ENCODE measurements around the gene TIAM2. TPM values are rescaled to one million over a fixed set of nuclear protein-coding genes. Genes with fewer than 3 reads are reported as not detected.

TIAM2 gene
- 3.7 TPM for total RNA-seq

- no peaks in the 10 kb centered on the region for H3K4me1 ChIP-seq
- no peak for DNase-seq (ENCODE audit: low spot score in 2 of 2)
- H3K4me3 ChIP-seq: peak within 1 kb of the TSS; percentile 61 to 78
- TF ChIP-seq CTCF (IDR thresholded peaks at IDR 0.05): no peak
- H3K27me3 ChIP-seq: no peaks in the 10 kb centered on the region
- intact Hi-C loops (cut with DNase I): loop anchor here (2.0 to 10.0 kb wide), 4 partner anchors 68 to 179 kb away; no protein-coding TSS in a partner anchor
- H3K9me3 ChIP-seq: no peaks in the 10 kb centered on the region
- H3K36me3 ChIP-seq: no peaks in the 10 kb centered on the region
- H3K27ac ChIP-seq: peak within 1 kb of the TSS; percentile 62 to 78
These were observed at the start of gene TIAM2 for GRCh38 chr6:154995254-154996015. Gene TIAM2 (plus strand): TSS chr6:154995315. CDS start chr6:155129224, 133,909 bp downstream.

DNA sequence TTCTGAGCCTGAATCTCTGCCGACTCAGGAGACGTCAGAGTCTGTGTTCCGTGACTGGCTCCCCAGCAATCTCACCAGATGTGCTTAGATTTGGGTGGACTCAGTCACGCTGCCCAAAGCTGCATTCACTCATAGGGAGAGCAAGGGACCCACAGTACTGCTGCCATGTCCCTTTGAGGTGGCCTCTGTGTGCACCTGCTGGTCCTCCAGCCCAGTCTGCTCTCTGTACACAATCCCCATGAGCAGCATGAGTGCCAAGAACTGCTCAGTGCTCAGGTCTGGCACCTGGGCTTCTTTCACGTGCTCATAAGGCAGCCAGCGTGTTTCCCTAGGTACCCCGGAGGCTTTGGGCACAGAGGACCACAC, 44.2 kb upstream of the TIAM2 start:
- H3K4me3 ChIP-seq: no peak overlapping the region
- no peaks in the 10 kb centered on the region for H3K9me3 ChIP-seq
- DNase-seq (ENCODE audit: low spot score in 2 of 2): no peak
- peaks cover 0 to 8% of the 10 kb centered on the region in 2 donors for H3K36me3 ChIP-seq
- no peak overlapping the region for H3K27ac ChIP-seq
- H3K27me3 ChIP-seq: no peaks in the 10 kb centered on the region
- TF ChIP-seq CTCF (IDR thresholded peaks at IDR 0.05): no peak
- intact Hi-C loops (cut with DNase I): no loop called here
- H3K4me1 ChIP-seq: no peaks in the 10 kb centered on the region

- H3K9me3 ChIP-seq: no peaks in the 10 kb centered on the region
- peaks cover 0 to 8% of the 10 kb centered on the region in 2 donors for H3K36me3 ChIP-seq
- H3K27ac ChIP-seq: no peak overlapping the region
- no peak overlapping the region for H3K4me3 ChIP-seq
- no peak for TF ChIP-seq CTCF (IDR thresholded peaks at IDR 0.05)
- peak in 1 of 2 donors; percentile 40 for DNase-seq (ENCODE audit: low spot score in 2 of 2)
- H3K27me3 ChIP-seq: no peaks in the 10 kb centered on the region
- H3K4me1 ChIP-seq: no peaks in the 10 kb centered on the region
- intact Hi-C loops (cut with DNase I): no loop called here
These were observed 43.5 kb upstream of the TIAM2 start for GRCh38 chr6:154951345-154952200.

GRCh38 chr6:154953644-154954043, 41.5 kb upstream of the TIAM2 start:
- Histone ChIP-seq H3K27ac (no peak overlapping the region), H3K36me3 (peaks cover 0 to 8% of the 10 kb centered on the region in 2 donors), H3K4me3 (no peak overlapping the region), H3K4me1 (no peaks in the 10 kb centered on the region), H3K27me3 (no peaks in the 10 kb centered on the region), H3K9me3 (no peaks in the 10 kb centered on the region)
- no peak for TF ChIP-seq CTCF (IDR thresholded peaks at IDR 0.05)
- intact Hi-C loops (cut with DNase I): no loop called here
- DNase-seq (ENCODE audit: low spot score in 2 of 2): no peak

GRCh38 chr6:154954347-154954746, 40.8 kb upstream of the TIAM2 start:
- peaks cover 0 to 8% of the 10 kb centered on the region in 2 donors for H3K36me3 ChIP-seq
- intact Hi-C loops (cut with DNase I): no loop called here
- H3K4me3 ChIP-seq: no peak overlapping the region

More at GRCh38 chr6:154954347-154954746, 40.8 kb upstream of the TIAM2 start:
- H3K9me3 ChIP-seq: no peaks in the 10 kb centered on the region
- no peak for TF ChIP-seq CTCF (IDR thresholded peaks at IDR 0.05)
- H3K4me1 ChIP-seq: no peaks in the 10 kb centered on the region
- no peak overlapping the region for H3K27ac ChIP-seq
- DNase-seq (ENCODE audit: low spot score in 2 of 2): no peak
- H3K27me3 ChIP-seq: no peaks in the 10 kb centered on the region

Data from ascending aorta (tissue), 2 donors.